ENCODE data around the gene GPR137.
"Not testable (repeated sequence)": the region's sequence is repeated elsewhere in the genome, so short reads cannot be mapped to it uniquely, and the experiment has no call there.

GPR137 gene

GRCh38 chr11:64322925-64323260 is 37.2 kb downstream of the GPR137 start:
- no peak for DNase-seq

- DNase-seq: no peak
These were observed 37.7 kb downstream of the GPR137 start for GRCh38 chr11:64323373-64323772.

GRCh38 chr11:64323984-64324383 is 38.3 kb downstream of the GPR137 start:
- DNase-seq: not testable (repeated sequence)

- DNase-seq: no peak
These were observed 39.2 kb downstream of the GPR137 start for GRCh38 chr11:64324692-64325469.

- no peak for DNase-seq
These were observed 41.7 kb downstream of the GPR137 start for GRCh38 chr11:64327375-64327774.

- DNase-seq: no peak
These were observed 42.3 kb downstream of the GPR137 start for GRCh38 chr11:64327993-64328392.

- DNase-seq: no peak
These were observed 45.2 kb downstream of the GPR137 start for GRCh38 chr11:64330888-64331287.

- peak; percentile 95 for DNase-seq
These were observed 46.1 kb downstream of the GPR137 start for GRCh38 chr11:64331569-64332371.

GRCh38 chr11:64333556-64333955 is 47.9 kb downstream of the GPR137 start:
- no peak for DNase-seq

- DNase-seq: peak; percentile 79
These were observed 49.4 kb downstream of the GPR137 start for GRCh38 chr11:64334764-64335735.

GRCh38 chr11:64337538-64338249 is 52.0 kb downstream of the GPR137 start:
- no peak for DNase-seq

- no peak for DNase-seq
These were observed 53.1 kb downstream of the GPR137 start for GRCh38 chr11:64338716-64339115.

Data from suppressor macrophage treated with lipopolysaccharide for 4 hours (primary cell).